GM19099 (cell line): ENCODE results near the gene DFFB.

Source experiments
- POLR2A ChIP-seq: IDR thresholded peaks from 3 replicates; pipeline ENCODE4 v1.6.1; 2011; ENCODE audit warnings: low read depth; ENCODE audit not compliant: insufficient read length; ENCODE audit errors: extremely low read depth

DFFB gene

DNA sequence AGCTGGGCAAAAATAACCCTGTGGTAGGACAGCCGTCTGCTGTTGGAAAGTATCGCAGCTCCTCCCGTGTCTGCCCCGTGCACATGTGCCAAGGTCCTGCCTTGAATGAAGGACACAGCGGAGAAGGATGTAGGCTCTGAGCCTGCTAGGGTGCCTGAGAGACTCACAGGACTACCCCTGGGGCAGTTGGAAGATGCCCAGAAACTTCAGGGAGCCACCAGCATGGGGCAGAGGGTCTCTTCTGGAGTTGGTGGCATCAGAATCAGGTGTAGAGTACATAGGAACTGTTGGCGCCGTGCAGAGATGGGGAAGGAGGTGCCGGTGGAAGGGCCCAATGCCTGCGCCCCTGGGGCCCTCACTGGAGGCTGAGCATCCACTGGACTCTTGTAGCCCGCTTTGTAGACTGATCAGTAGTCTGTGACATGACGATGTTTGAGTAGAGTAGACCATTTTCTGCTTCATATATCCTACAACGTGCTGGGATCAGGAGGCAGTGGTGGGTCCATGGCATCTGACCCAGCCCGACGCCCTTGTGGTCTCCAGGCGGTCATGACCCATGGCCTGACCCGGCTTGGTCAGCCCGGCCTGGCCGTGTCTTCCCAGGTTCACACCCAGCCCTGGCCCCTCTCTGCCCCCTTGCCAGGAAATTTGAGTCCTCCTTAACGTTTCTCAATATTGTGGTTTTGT is 48.1 kb downstream of the DFFB start:
- TF ChIP-seq POLR2A, result no peak

- TF ChIP-seq POLR2A, result no peak
Observed at GRCh38 chr1:3905953-3906671, 48.8 kb downstream of the DFFB start.

DNA sequence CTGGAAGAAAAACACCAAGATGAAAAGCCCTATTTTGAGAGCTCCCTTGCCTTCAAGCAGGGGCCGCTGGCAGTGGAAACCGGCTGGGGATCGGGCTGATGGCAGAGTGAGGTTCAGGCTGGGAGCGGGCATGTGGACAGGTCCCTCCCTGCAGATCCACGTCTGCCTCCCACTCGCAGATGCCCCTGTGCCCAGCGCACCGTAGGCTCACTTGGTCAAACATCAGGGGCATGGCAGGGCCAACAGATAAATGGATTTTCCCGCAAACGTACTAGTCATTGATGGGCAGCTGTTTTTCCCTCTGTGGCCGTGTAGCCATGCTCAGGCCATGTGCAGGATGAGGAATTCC is 49.4 kb downstream of the DFFB start:
- no peak for TF ChIP-seq POLR2A

- TF ChIP-seq POLR2A, result no peak
Observed at GRCh38 chr1:3907031-3907534, 49.8 kb downstream of the DFFB start.

DNA sequence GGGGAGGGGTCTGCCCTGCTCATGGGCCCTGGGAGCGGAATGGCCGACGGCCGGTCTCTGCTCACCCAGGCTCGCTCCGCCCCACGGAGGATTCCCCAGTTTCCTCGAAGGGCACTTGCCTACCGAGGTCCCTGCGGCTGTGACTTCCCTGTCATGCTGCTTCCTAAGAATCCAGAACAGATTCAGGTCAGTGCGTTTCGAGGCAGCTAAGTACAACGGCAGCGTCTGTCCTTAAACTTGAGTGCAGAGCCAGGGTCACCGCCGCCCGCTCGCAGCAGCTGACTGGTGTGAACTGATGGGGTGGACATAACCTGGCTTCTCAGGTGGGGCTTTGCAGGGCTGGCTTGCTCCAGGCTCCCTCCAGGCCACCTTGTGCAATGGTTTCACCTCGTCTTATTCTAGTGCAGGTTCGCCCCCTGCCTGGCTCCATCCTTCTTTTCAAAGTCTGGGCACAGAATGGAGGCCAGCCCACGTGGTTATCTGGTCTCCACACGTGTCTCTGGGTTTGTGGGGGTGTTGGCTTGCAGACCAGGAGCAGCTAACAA is 50.4 kb downstream of the DFFB start:
- no peak for TF ChIP-seq POLR2A

- no peak for TF ChIP-seq POLR2A
Observed at GRCh38 chr1:3908886-3909517, 51.7 kb downstream of the DFFB start.

GRCh38 chr1:3909615-3910014 is 52.3 kb downstream of the DFFB start:
- TF ChIP-seq POLR2A, result no peak

DNA sequence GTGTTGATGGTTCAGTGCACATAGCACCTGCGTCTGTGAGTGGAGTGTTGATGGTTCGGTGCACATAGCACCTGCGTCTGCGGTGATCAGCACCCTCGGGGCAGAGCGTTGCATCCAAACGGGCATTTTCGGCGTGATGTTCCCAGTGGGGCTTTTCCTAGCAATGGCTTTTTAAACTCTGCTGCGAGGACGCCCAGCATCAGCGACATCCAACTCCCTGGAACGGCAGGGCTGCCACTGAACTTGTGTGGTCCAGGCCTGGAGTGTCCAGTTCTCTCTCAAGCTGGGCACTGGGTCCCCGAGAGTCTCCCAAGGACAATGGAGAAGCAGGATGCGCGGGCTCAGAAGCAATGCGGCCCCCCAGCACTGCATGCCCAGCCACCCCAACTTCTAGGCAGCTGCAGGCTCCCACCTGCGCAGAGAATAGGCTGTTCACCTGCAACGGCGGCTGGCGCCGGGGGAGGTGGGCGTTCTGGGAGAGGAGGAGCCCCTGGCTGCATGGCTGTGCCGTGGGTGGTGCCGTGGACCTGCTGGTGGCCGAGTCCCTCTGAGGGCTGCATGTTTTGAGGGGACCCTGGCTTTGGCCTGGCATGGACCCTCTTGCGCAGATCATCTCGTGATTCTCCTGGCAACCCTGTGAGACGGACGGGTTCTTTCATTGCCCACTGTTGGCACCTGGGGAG is 52.9 kb downstream of the DFFB start:
- no peak for TF ChIP-seq POLR2A

GRCh38 chr1:3910857-3911845 is 53.9 kb downstream of the DFFB start:
- TF ChIP-seq POLR2A, result no peak

DNA sequence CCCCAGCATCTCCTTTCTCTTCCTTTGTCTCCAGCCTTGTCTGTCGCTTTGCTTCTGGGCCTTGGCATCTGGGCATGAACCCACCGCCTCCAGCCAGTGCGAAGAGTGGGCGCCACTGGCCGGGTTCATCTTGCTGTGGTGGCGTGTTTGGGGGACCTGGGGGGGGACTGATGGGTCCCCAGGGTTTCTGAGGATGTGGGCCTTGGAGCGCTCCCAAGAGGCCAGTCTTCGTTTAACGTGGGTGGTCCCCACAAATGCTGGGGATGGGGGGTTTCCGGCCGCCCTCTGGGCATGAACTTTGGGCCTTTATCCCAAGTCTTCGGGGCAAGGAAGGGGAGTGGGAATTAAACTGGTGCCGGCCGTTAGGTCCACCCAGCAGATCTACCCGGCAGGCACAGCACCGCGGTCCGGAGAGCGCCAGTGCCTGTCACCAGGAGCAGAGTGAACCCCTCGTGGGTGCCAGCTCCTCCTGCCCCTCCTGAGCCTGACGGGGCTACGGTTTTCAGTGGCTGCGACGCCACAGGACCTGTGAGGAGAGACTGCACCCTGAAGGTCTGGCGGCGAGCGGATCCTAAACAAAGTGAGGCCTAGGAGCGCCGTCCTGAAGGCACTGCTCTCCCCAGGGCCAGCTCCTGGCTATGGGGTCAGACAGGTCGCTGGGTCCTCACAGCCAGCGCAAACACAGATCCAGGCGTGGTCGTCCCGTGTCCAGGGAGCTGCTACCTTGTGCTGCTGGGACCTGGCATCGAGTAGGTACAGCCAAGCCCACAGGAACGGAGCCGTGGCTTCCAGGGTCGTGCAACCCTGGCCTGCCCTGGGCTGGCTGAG is 54.9 kb downstream of the DFFB start:
- no peak for TF ChIP-seq POLR2A

DNA sequence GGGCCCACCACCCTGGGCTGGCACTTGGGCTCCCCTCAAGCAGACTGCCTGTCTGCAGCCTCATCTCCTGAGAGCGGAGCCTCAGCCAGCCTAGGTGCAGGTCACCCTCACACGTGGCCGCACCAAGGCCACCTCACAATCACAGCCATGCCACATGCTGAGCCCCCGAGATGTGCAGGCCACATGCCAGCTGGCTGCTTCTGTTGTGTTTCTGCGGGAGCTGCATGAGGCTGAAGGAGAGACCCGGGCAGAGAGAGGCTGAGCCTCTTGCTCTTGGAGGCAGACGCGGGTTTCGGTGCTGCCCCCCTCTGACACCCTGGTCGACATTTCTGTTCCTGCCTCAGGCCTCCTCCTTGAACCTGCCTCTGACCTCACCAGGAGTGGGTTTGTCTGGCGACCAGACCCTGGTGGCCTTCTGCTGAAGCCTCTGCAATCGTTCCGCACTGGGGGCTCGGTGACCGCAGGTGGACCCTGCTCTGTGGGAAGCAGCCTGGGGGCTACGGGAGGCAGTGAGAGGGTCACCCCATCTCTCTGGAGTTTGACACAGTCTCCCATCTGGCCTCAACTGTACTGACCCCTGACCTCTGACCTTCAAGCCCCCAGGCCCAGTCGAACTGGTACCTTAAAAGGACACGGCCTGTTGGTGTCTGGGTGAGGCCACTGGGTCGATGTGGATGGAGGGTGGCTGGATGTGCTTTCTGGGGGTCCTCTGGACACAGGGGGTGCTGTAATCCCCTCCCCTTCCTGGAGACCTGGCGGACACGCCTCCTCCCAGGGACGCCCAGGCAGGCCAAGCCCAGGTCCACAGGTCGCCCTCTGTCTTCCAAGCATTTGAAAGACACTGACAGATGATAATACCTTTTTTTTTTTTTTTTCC is 55.8 kb downstream of the DFFB start:
- no peak for TF ChIP-seq POLR2A

DNA sequence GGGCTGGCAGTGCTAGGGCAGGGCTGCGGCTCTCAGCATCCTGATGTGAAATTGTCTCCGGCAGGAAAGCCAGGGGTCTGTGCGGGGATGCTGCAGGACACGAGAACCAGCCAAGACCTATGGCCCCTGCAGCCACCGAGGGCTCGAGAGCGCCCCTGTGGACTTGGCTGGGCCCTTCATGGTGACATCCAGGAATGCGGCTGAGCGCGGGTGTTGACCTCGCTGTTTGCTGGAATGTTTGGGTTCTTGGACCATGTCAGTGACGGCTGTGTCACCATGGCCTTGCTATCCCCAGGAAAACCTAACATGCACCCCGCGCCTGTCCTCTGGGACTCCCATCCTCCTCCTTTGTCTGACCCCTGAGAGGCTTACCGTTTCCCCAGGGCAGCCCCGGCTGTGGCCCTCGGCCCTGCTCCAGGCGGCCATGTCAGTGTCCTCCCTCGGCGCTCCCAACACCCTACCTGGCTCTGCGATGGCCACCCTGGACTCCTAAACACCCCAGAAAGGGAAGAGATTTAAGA is 57.1 kb downstream of the DFFB start:
- no peak for TF ChIP-seq POLR2A
